Ishikawa (cell line): ENCODE data around the gene SMO.

Experiments used
- TCF12 ChIP-seq: IDR thresholded peaks from 2 replicates; pipeline ENCODE4 v1.6.1; 2012; ENCODE audit warnings: low read depth
- TF ChIP-seq, protein P1 (sequence below): IDR thresholded peaks from 2 replicates; pipeline ENCODE4 v1.6.1; 2012; ENCODE audit warnings: low read depth, mild to moderate bottlenecking

DNA sequence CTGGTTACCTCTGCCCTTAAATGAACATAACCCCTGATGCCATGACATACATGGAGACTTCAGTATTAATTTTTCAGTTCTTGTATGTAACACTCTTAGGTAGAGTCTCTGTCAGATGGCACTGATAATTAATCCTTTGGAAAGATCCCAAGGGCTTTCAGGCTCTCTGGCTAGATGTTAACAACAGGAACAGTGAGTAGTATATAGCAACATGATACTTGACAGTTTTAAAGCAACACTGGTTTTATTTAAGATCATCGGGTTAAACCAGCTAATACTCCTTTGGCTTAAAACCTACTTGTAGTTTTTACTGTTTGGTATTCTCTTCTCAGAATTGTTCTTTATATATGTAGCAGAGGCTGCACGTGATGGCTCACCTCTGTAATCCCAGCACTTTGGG lies 63.7 kb downstream of the SMO start:
- TF ChIP-seq TCF12, result no peak
- TF ChIP-seq, protein P1, sequence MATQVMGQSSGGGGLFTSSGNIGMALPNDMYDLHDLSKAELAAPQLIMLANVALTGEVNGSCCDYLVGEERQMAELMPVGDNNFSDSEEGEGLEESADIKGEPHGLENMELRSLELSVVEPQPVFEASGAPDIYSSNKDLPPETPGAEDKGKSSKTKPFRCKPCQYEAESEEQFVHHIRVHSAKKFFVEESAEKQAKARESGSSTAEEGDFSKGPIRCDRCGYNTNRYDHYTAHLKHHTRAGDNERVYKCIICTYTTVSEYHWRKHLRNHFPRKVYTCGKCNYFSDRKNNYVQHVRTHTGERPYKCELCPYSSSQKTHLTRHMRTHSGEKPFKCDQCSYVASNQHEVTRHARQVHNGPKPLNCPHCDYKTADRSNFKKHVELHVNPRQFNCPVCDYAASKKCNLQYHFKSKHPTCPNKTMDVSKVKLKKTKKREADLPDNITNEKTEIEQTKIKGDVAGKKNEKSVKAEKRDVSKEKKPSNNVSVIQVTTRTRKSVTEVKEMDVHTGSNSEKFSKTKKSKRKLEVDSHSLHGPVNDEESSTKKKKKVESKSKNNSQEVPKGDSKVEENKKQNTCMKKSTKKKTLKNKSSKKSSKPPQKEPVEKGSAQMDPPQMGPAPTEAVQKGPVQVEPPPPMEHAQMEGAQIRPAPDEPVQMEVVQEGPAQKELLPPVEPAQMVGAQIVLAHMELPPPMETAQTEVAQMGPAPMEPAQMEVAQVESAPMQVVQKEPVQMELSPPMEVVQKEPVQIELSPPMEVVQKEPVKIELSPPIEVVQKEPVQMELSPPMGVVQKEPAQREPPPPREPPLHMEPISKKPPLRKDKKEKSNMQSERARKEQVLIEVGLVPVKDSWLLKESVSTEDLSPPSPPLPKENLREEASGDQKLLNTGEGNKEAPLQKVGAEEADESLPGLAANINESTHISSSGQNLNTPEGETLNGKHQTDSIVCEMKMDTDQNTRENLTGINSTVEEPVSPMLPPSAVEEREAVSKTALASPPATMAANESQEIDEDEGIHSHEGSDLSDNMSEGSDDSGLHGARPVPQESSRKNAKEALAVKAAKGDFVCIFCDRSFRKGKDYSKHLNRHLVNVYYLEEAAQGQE, result no peak
